Transverse colon (tissue), 4 donors: ENCODE results near the gene FRMD3.
A peak's percentile ranks its signal among the peaks of the same experiment; 100 is the strongest.

ENCODE experiments used
- EP300 ChIP-seq: sonication (generic); formaldehyde crosslinking; IDR thresholded peaks from one replicate; pipeline ENCODE4 v1.6.1; 2017; ENCODE audit warnings: antibody characterized with exemption, low read depth
- POLR2A ChIP-seq: fragments of 450-650 bp; IDR thresholded peaks from one replicate; pipeline ENCODE4 v1.6.1; 2016; ENCODE audit warnings: antibody characterized with exemption, mild to moderate bottlenecking, moderate library complexity
- POLR2AphosphoS5 ChIP-seq, 3 donors: sonication (generic); formaldehyde crosslinking; IDR thresholded peaks; one replicate each; pipeline ENCODE4 v1.6.1; 2016; ENCODE audit warnings: antibody characterized with exemption in 3 of 3
- TF ChIP-seq, protein P1 (sequence below), 5 experiments: fragments of 200-600 bp in 3 of 5; fragments of 450-650 bp in 2 of 5; sonication (generic) in 3 of 5; IDR thresholded peaks; 1 replicate in 2 of 5; 2 replicates in 3 of 5; pipeline ENCODE4 v1.5.1; 2016 to 2017; ENCODE audit warnings: antibody characterized with exemption in 5 of 5, inconsistent platforms in 3 of 5, mild to moderate bottlenecking in 2 of 5, moderate library complexity in 1 of 5

DNA sequence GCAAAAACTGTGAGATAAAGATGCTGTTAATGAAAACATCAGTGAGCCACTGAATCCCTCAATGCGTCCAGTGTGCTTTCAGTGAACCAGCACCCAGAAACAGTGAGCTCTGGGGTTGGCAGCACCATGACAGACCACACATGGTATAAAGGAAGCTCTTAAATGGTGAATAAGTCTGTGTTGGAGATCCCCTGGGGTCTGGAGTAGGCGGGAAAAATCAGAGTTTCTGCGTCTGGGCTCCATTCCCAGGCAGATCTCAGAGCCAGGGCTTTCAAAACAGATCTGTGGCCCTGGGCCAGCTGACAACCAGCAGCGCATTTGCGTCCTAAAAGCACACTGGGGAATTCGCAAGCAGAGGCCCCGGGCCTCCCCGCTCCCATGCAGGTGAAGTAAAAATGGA lies 233.5 kb downstream of the FRMD3 start:
- TF ChIP-seq, protein P1, sequence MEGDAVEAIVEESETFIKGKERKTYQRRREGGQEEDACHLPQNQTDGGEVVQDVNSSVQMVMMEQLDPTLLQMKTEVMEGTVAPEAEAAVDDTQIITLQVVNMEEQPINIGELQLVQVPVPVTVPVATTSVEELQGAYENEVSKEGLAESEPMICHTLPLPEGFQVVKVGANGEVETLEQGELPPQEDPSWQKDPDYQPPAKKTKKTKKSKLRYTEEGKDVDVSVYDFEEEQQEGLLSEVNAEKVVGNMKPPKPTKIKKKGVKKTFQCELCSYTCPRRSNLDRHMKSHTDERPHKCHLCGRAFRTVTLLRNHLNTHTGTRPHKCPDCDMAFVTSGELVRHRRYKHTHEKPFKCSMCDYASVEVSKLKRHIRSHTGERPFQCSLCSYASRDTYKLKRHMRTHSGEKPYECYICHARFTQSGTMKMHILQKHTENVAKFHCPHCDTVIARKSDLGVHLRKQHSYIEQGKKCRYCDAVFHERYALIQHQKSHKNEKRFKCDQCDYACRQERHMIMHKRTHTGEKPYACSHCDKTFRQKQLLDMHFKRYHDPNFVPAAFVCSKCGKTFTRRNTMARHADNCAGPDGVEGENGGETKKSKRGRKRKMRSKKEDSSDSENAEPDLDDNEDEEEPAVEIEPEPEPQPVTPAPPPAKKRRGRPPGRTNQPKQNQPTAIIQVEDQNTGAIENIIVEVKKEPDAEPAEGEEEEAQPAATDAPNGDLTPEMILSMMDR (IDR thresholded peaks at IDR 0.05): no peak
- no peak for TF ChIP-seq POLR2A
- no peak for TF ChIP-seq EP300
- TF ChIP-seq POLR2AphosphoS5 (IDR thresholded peaks at IDR 0.05): peak in 1 of 3 donors; percentile 15
